Endothelial cell of umbilical vein (primary cell): ENCODE data around the gene ITIH5. TPM values are rescaled to one million over a fixed set of nuclear protein-coding genes. Genes with fewer than 3 reads are reported as not detected.

Experiments used
- BruUV-seq: library from RNA; stranded (reverse); fragments of 400-500 nt; replicated peaks from 2 replicates; lab custom pipeline; 2021; lab: Mats Ljungman, UMichigan
- CTCF ChIA-PET: fragments of 300-600, 350-600 bp; sonication (Branson Sonifier 250); formaldehyde crosslinking; loops from one replicate; lab custom pipeline; 2021; ENCODE audit warnings: antibody characterized with exemption, inconsistent platforms; lab: Charles Lee
- POLR2A ChIA-PET: fragments of 300-600, 350-600 bp; sonication (Branson Sonifier 250); formaldehyde crosslinking; loops from one replicate; lab custom pipeline; 2021; ENCODE audit warnings: antibody characterized with exemption, inconsistent platforms; lab: Charles Lee
- DNase-seq: peaks from one replicate; pipeline ENCODE4 v3.0.0-alpha.2; 2011; ENCODE audit warnings: low read depth, low spot score
- FAIRE-seq: peaks from 2 replicates; lab custom pipeline; 2011; peaks lifted over from hg19 to GRCh38; lab: Jason Lieb, UNC
- H2AFZ ChIP-seq: 2 replicates; pipeline ENCODE4 v1.6.0; 2012; ENCODE audit warnings: low read depth, low read length, control low read depth, inconsistent platforms
- H3K27ac ChIP-seq: 2 replicates; pipeline ENCODE4 v1.5.1; 2011; ENCODE audit warnings: low read depth, mild to moderate bottlenecking, control low read depth, low read length, moderate library complexity; ENCODE audit not compliant: insufficient read depth
- H3K27me3 ChIP-seq, 2 experiments: 2 replicates each; pipeline versions ENCODE4 v1.6.0 to v1.6.1; 2011; ENCODE audit warnings: low read length in 2 of 2, mixed read lengths in 1 of 2; ENCODE audit not compliant: control insufficient read depth in 2 of 2, insufficient read depth in 2 of 2
- H3K36me3 ChIP-seq, 2 experiments: 2 replicates in 1 of 2; 3 replicates in 1 of 2; pipeline ENCODE4 v1.5.1; 2011; ENCODE audit warnings: low read length in 2 of 2, mild to moderate bottlenecking in 1 of 2, moderate library complexity in 1 of 2; ENCODE audit not compliant: control insufficient read depth in 2 of 2, insufficient read depth in 2 of 2; ENCODE audit errors: extremely low read depth in 1 of 2
- H3K4me1 ChIP-seq: 3 replicates; pipeline ENCODE4 v1.5.1; 2011; ENCODE audit warnings: mild to moderate bottlenecking, low read length; ENCODE audit not compliant: control insufficient read depth, insufficient read depth; ENCODE audit errors: extremely low read depth
- H3K4me2 ChIP-seq: 2 replicates; pipeline ENCODE4 v1.6.1; 2011; ENCODE audit warnings: low read length, control low read depth, mixed read lengths; ENCODE audit not compliant: insufficient read depth
- H3K4me3 ChIP-seq, 3 experiments: fragments of 200-600 bp in 1 of 3; sonication (generic), shearing (Covaris generic) in 1 of 3; replicated peaks in 1 of 3; 2 replicates each; pipeline ENCODE4 v1.5.1; 2011 to 2016; ENCODE audit warnings: control low read depth in 3 of 3, low read length in 3 of 3, mild to moderate bottlenecking in 2 of 3, inconsistent platforms in 1 of 3, low read depth in 1 of 3, moderate library complexity in 1 of 3; ENCODE audit not compliant: insufficient read depth in 1 of 3
- H3K79me2 ChIP-seq: 2 replicates; pipeline ENCODE4 v1.6.0; 2012; ENCODE audit warnings: low read length, inconsistent platforms; ENCODE audit not compliant: control insufficient read depth, insufficient read depth
- H3K9ac ChIP-seq: replicated peaks from 2 replicates; pipeline ENCODE3; 2011; ENCODE audit warnings: low read length, control low read depth; ENCODE audit not compliant: insufficient read depth; ENCODE audit errors: extremely low read depth
- H3K9me1 ChIP-seq: replicated peaks from 3 replicates; pipeline ENCODE4 v1.6.0; 2011; ENCODE audit warnings: mild to moderate bottlenecking, low read length; ENCODE audit not compliant: control insufficient read depth, insufficient read depth; ENCODE audit errors: extremely low read depth
- H3K9me3 ChIP-seq: replicated peaks from 2 replicates; pipeline ENCODE4 v1.5.1; 2012; ENCODE audit warnings: low read length, inconsistent platforms; ENCODE audit not compliant: control insufficient read depth, insufficient read depth
- H4K20me1 ChIP-seq: replicated peaks from 2 replicates; pipeline ENCODE3; 2011; ENCODE audit warnings: mild to moderate bottlenecking, low read length; ENCODE audit not compliant: control insufficient read depth, insufficient read depth; ENCODE audit errors: extremely low read depth
- EZH2 ChIP-seq: IDR thresholded peaks from 2 replicates; pipeline ENCODE4 v1.6.1; 2012; ENCODE audit warnings: borderline replicate concordance, low read depth, mild to moderate bottlenecking, moderate library complexity, low read length, inconsistent platforms; ENCODE audit not compliant: severe bottlenecking
- FOS ChIP-seq: IDR thresholded peaks from 2 replicates; pipeline ENCODE4 v1.6.1; 2011; ENCODE audit warnings: mild to moderate bottlenecking, low read length, moderate library complexity, borderline replicate concordance; ENCODE audit not compliant: insufficient read depth
- GATA2 ChIP-seq: IDR thresholded peaks from 2 replicates; pipeline ENCODE4 v1.7.0; 2011; ENCODE audit warnings: low read depth, mild to moderate bottlenecking, moderate library complexity, mixed read lengths, low read length; ENCODE audit not compliant: insufficient read length, insufficient read depth
- JUN ChIP-seq: IDR thresholded peaks from 2 replicates; pipeline ENCODE4 v1.6.1; 2011; ENCODE audit warnings: borderline replicate concordance, low read depth; ENCODE audit not compliant: insufficient read length, insufficient read depth
- MYC ChIP-seq: IDR thresholded peaks from one replicate; pipeline ENCODE4 v1.6.1; 2011; ENCODE audit warnings: mild to moderate bottlenecking, low read depth, low read length
- POLR2A ChIP-seq: IDR thresholded peaks from 2 replicates; pipeline ENCODE4 v1.6.1; 2012; ENCODE audit warnings: low read depth, mild to moderate bottlenecking, control low read depth, low read length
- POLR2AphosphoS5 ChIP-seq: IDR thresholded peaks from 2 replicates; pipeline ENCODE4 v1.6.1; 2012; ENCODE audit warnings: low read depth, mild to moderate bottlenecking, control low read depth, low read length, moderate library complexity; ENCODE audit not compliant: insufficient read depth
- dilution Hi-C: fragments of 300-500 bp; cut with MboI; formaldehyde crosslinking; loops from one replicate; pipeline ENCODE4 v1.15.0; 2019; ENCODE audit warnings: low sequenced_read_pairs; ENCODE audit not compliant: extremely low pct_ligation_motif_present
- intact Hi-C: fragments of 100-400 bp; cut with micrococcal nuclease; formaldehyde crosslinking; loops from one replicate; pipeline ENCODE4 v1.10.0; 2022
- polyA plus RNA-seq, 4 experiments: library from polyadenylated mRNA; depleted of rRNA in 3 of 4; stranded (reverse) in 3 of 4; unstranded in 1 of 4; fragments of >200 nt; gene quantifications; 2 replicates each; pipeline versions ENCODE4 v1.2.1 to v1.2.3, GENCODE V29; 2011 to 2012; ENCODE audit warnings: missing spikeins in 1 of 4
- total RNA-seq: library from RNA; stranded (reverse); gene quantifications from 2 replicates; pipeline ENCODE4 v1.2.3, GENCODE V29; 2021
- TF ChIP-seq, protein P1 (sequence below), 2 donors: IDR thresholded peaks; 1 replicate in 1 of 2; 2 replicates in 1 of 2; pipeline ENCODE4 v1.5.1; 2011; ENCODE audit warnings: low read length in 2 of 2, mild to moderate bottlenecking in 2 of 2, moderate library complexity in 2 of 2, control low read depth in 1 of 2, inconsistent platforms in 1 of 2, low read depth in 1 of 2; ENCODE audit not compliant: insufficient read depth in 1 of 2; ENCODE audit errors: extremely low read depth in 1 of 2
- TF ChIP-seq, protein P2 (sequence below): IDR thresholded peaks from 2 replicates; pipeline ENCODE4 v1.6.1; 2011; ENCODE audit not compliant: insufficient read depth, insufficient read length

Gene ITIH5
- total and polyA plus RNA-seq, 2 donors (not counting 3 experiments of a cell fraction or from before 2014, with no cell fraction given): not detected

DNA sequence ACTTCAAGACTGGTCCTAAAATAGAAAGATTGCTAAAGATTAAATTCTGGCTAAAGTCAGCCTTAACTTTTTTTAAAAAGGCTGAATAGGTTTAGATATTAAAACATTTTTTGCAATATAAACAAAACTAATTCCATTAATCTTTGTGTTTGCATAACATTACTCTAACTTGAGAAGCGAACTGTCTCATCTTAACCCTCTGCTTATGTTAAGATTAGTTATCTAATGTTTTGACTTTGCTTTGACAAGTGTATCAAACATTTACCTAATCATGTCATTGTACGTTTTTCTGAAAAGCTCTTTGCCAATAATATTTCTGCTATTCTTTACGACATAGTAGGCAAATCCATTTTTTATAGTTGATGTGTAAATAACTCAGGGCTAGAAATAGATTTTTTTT lies 68.0 kb downstream of the ITIH5 start:
- CTCF ChIA-PET: no interaction called here
- H3K9me3 ChIP-seq: no peaks in the 10 kb centered on the region
- no peaks in the 10 kb centered on the region for H3K27me3 ChIP-seq
- no peaks in the 10 kb centered on the region for H3K4me1 ChIP-seq
- H2AFZ ChIP-seq: no peak overlapping the region
- H3K4me2 ChIP-seq: no peak overlapping the region
- DNase-seq (no peak), FAIRE-seq (no peak)
- no TSS peak for BruUV-seq
- H3K36me3 ChIP-seq: no peaks in the 10 kb centered on the region
- no peaks in the 10 kb centered on the region for H3K79me2 ChIP-seq
- POLR2A ChIA-PET: no interaction called here
- dilution Hi-C loops (no loop called here), intact Hi-C loops (no loop called here)
- no peak overlapping the region for H3K27ac ChIP-seq
- H4K20me1 ChIP-seq: no peaks in the 10 kb centered on the region
- no peak overlapping the region for H3K9ac ChIP-seq
- no peak for TF ChIP-seq MYC
- no peak for TF ChIP-seq GATA2
- TF ChIP-seq JUN: no peak
- no peak for TF ChIP-seq EZH2
- no peak for TF ChIP-seq FOS
- TF ChIP-seq POLR2AphosphoS5: no peak
- no peak for TF ChIP-seq POLR2A
- TF ChIP-seq, protein P1, sequence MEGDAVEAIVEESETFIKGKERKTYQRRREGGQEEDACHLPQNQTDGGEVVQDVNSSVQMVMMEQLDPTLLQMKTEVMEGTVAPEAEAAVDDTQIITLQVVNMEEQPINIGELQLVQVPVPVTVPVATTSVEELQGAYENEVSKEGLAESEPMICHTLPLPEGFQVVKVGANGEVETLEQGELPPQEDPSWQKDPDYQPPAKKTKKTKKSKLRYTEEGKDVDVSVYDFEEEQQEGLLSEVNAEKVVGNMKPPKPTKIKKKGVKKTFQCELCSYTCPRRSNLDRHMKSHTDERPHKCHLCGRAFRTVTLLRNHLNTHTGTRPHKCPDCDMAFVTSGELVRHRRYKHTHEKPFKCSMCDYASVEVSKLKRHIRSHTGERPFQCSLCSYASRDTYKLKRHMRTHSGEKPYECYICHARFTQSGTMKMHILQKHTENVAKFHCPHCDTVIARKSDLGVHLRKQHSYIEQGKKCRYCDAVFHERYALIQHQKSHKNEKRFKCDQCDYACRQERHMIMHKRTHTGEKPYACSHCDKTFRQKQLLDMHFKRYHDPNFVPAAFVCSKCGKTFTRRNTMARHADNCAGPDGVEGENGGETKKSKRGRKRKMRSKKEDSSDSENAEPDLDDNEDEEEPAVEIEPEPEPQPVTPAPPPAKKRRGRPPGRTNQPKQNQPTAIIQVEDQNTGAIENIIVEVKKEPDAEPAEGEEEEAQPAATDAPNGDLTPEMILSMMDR (IDR thresholded peaks at IDR 0.05; ENCODE audit: extremely low read depth in 1 of 2, insufficient read depth in 1 of 2, low read depth in 1 of 2, low read length in 2 of 2): no peak
- TF ChIP-seq, protein P2, sequence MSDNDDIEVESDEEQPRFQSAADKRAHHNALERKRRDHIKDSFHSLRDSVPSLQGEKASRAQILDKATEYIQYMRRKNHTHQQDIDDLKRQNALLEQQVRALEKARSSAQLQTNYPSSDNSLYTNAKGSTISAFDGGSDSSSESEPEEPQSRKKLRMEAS: no peak
- H3K4me3 ChIP-seq: no peak overlapping the region
- no peaks in the 10 kb centered on the region for H3K9me1 ChIP-seq
